ENCODE results near the gene GSTCD. TPM values are rescaled to one million over a fixed set of nuclear protein-coding genes. Genes with fewer than 3 reads are reported as not detected.

GSTCD gene, protein sequence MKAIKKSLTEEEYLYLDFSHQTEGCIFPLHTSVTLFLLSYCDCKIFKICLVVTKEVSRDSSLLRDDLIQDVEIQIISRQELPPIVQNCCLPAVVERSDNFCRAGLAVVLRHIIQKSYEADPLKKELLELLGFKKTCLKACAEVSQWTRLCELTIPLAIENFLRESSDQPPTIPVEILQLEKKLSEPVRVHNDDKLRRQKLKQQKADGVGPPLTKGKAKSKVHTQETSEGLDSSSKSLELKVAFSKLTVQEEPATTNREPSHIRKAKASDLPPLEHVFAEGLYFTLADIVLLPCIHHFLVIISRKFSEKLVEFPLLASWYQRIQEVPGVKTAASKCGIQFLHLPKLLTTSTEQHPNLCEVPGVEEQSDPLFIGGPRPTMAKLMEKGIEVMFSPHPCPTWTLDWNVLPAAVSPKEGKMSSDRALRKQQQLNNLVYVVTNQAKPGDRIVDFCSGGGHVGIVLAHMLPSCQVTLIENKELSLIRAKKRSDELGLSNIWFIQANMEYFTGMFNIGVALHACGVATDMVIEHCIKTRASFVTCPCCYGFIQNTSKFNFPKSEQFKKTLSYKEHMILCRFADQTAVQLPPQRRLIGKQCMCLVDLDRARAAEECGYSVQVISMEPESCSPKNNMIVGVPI
- total RNA-seq, result 10 to 100 TPM in 1 of 2 experiments, 1 to 10 TPM in 1; 9.9 to 13.8 TPM

DNA sequence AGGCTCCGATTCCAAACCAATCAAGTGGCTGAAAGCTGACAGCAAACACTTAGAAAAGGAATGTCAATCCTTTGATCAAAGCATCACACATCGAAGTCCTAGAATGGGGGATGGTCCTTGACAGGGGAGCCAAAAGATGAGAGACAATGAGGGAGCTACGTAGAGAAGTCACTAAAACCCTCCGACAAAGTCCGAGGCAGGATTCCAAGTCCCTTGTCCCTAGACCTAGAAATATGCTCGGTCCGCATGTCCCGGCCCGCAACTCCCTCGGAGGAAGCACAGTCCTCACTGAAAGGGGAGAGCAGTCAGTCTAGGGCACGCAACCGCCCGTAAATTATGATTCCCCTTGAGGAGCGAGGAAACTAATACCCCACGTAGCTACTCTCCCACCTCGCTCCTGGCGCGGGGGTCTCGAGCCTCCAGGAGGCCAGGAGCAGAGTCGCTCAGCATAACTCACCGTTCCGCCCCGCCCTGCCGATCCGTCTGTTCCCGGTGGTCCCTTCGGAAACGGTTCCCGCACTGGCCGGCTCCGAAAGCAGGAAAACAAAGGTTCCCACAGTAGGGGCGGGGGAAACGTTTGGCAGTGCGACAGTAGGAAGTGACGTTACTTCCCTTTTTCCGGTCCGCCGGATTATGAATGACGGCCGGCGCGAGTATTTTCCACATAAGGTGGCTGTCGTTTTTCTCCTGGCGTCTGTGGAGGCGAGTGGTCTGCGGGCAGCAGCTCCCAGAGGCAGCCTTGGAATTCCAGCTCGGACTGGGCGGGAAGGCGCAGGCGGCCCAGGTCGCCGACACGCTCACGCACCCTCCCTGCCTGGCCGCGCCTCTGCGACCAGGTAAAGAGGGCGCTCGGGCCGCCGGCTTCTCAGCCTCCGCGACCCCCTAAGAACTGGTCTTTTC lies at the start of gene GSTCD, which contains the start of gene INTS12:
Gene GSTCD, plus strand, starts transcription at position 604 of the 900 bp plus-strand sequence. CDS start 8,830 bp downstream, outside the sequence.
Gene INTS12, minus strand, starts transcription at position 509 of the 900 bp plus-strand sequence. CDS start 8,684 bp downstream, outside the sequence.
- peak within 1 kb of the TSS; percentile 84 for H3K27ac Mint-ChIP-seq
- H3K27me3 Mint-ChIP-seq, result no peaks in the 10 kb centered on the region
- no peaks in the 10 kb centered on the region for H3K9me3 Mint-ChIP-seq
- peaks cover 29% of the 10 kb centered on the region for H3K4me1 Mint-ChIP-seq
- ChIA-PET POLR2A (interaction anchor here (1.3 to 1.8 kb wide), 3 partner anchors 9 to 235 kb away, joined by 3 to 10 read pairs (median 6); partner anchors contain the start of gene PPA2), CTCF (no interaction called here)
- H3K36me3 Mint-ChIP-seq (ENCODE audit: low read depth), result peaks cover 8% of the 10 kb centered on the region
- peak; percentile 89 for DNase-seq
- peak within 1 kb of the TSS; percentile 99 for H3K4me3 Mint-ChIP-seq

DNA sequence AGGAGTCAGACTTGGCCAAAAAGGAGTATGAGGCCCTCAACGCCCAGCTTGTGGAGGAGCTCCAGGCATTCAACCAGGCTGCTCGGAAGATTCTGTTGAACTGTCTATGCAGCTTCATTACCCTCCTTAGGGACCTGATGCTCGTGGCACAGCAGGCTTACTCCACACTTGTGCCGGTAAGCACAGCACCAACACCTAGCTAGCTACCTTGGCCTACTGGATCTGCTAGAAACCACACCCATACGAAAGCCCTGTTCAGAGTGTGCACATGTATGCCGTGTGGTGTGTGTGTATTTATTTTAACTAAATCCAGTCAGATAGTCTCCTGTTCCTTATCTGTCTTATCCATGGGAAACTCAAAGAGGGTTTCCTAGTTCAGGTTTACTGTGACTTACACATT lies 49.4 kb upstream of the GSTCD start:
- ChIA-PET POLR2A (no interaction called here), CTCF (interaction anchor here (0.6 kb wide), 2 partner anchors 669 to 1388 kb away, joined by 3 to 4 read pairs; no protein-coding TSS in a partner anchor)
- no peaks in the 10 kb centered on the region for H3K9me3 Mint-ChIP-seq

DNA sequence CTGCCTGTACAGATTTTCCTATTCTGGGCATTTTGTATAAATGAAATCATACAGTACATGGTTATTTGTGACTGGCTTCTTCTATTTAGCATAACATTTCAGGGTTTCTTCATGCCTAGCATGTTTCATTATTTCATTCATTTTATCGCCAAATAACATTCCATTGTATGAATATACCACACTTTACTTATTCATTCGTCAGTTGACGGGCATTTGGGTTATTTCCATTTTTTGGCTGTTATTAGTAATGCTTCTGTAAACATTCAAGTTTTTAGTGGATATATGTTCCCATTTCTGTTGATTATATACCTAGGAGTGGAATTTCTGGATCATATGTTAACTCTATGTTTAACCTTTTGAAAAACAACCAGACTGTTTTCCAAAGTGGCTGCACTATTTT lies 47.6 kb upstream of the GSTCD start:
- ChIA-PET CTCF (no interaction called here), POLR2A (no interaction called here)
- no peak for DNase-seq
- no peaks in the 10 kb centered on the region for H3K4me1 Mint-ChIP-seq
- no peak overlapping the region for H3K4me3 Mint-ChIP-seq
- H3K27me3 Mint-ChIP-seq, result peaks cover 15% of the 10 kb centered on the region
- no peak overlapping the region for H3K27ac Mint-ChIP-seq
- H3K9me3 Mint-ChIP-seq, result no peaks in the 10 kb centered on the region
- no peaks in the 10 kb centered on the region for H3K36me3 Mint-ChIP-seq (ENCODE audit: low read depth)

More for the DNA sequence above, 49.4 kb upstream of the GSTCD start:
- Mint-ChIP-seq H3K27ac (no peak overlapping the region), H3K4me1 (no peaks in the 10 kb centered on the region), H3K4me3 (no peak overlapping the region), H3K27me3 (peaks cover 21% of the 10 kb centered on the region), H3K36me3 (ENCODE audit: low read depth) (no peaks in the 10 kb centered on the region)
- no peak for DNase-seq

DNA sequence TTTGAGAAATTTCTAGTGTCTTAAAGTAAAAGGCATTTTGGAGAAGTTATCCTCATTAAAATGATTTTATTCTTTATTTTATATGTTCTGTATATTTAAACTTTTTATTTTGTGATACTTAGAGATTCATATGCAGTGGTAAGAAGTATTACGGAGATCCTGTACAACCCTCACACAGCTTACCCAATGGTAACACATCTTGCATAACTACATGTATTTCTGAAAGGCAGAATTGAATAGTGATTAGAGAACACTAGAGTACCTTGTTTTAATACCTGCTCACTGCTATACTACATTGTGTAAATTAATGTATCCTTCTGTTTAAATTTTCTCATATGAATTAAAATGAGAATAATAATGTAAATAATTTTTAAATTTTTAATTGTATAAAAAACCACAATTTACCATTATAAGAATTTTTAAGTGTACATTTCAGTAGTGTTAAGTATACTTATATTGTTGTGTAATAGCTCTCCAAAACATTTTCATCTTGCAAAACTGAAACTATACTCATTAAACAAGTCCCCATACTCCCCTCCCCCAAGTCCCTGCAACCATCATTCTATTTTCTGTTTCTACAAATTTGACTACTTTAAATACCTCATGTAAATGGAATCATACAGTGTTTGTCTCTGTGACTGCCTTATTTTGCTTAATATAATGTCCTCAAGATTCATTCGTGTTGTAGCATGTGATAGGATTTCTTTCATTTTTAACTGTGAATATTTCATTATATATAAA lies 45.5 kb upstream of the GSTCD start:
- Mint-ChIP-seq H3K4me3 (no peak overlapping the region), H3K9me3 (no peaks in the 10 kb centered on the region), H3K27me3 (peaks cover 9% of the 10 kb centered on the region), H3K27ac (no peak overlapping the region), H3K4me1 (no peaks in the 10 kb centered on the region), H3K36me3 (ENCODE audit: low read depth) (no peaks in the 10 kb centered on the region)
- POLR2A ChIA-PET, result no interaction called here
- DNase-seq, result no peak
- CTCF ChIA-PET, result no interaction called here

DNA sequence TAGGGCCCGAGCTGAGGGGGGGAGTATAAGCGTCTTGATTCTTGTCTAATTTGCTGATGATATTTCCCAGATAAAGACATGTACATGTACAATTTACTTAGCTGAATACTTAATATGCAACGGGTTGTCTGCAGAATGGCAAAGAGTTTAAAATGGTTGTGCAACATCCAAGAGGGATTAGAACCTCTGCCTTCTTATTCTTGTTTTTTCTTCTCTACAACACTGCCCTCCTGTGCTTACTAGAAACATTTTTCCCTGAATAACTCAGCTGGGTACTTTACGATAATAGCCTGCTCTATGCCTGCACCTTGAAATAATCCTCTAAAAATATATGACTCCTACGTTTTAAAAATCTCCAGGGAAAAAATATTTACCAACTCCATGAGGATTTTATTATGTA lies 41.9 kb upstream of the GSTCD start:
- no peaks in the 10 kb centered on the region for H3K36me3 Mint-ChIP-seq (ENCODE audit: low read depth)
- POLR2A ChIA-PET, result no interaction called here

DNA sequence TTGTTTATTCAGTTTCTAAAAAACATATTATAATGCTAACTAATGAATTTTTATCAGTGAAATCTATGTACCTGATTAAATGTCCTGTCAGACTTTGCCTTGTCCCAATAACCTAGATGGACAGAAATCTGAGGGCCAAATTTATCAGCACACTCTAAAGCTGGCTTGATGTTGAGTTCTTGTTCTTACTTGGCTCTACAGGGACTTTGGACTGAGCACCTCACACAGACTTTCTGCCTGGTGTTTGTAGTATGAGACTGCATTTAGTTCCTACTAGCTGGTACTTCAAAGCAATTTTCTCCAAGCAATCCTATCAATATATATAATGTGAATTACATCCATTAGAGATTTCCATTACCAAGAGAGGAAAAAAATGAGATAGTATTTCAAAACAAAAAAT lies 37.9 kb upstream of the GSTCD start:
- POLR2A ChIA-PET, result no interaction called here
- CTCF ChIA-PET, result no interaction called here

More for the DNA sequence above, 41.9 kb upstream of the GSTCD start:
- DNase-seq, result no peak
- Mint-ChIP-seq H3K27ac (no peak overlapping the region), H3K4me1 (no peaks in the 10 kb centered on the region), H3K27me3 (peaks cover 9% of the 10 kb centered on the region), H3K4me3 (no peak overlapping the region), H3K9me3 (no peaks in the 10 kb centered on the region)
- CTCF ChIA-PET, result interaction anchor here (1.0 kb wide), 1 partner anchor 44 kb away, joined by 3 read pairs; no protein-coding TSS in a partner anchor

DNA sequence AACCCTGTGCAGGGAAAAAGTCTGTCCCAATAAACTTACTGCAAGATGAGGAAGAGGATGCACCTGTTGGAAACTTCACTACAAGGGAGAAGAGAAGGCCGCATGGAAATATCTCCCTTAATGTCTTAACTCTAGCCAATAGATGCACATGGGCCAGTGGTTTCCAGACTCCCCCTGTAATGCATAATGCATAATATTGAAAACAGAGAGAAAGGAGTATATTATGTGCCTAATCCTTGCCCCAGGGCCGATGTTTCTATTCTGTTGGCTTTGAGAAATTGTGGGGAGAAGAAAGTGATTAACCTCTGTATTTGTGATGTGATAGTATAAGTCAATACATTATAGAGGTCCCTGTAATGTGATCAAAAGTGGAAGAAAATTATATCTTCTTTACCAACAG lies 37.3 kb upstream of the GSTCD start:
- H3K9me3 Mint-ChIP-seq, result no peaks in the 10 kb centered on the region
- peaks cover 11% of the 10 kb centered on the region for H3K27me3 Mint-ChIP-seq
- ChIA-PET CTCF (no interaction called here), POLR2A (no interaction called here)
- no peak overlapping the region for H3K4me3 Mint-ChIP-seq
- no peaks in the 10 kb centered on the region for H3K4me1 Mint-ChIP-seq
- no peak overlapping the region for H3K27ac Mint-ChIP-seq
- H3K36me3 Mint-ChIP-seq (ENCODE audit: low read depth), result no peaks in the 10 kb centered on the region
- DNase-seq, result no peak

More for the DNA sequence above, 37.9 kb upstream of the GSTCD start:
- H3K27me3 Mint-ChIP-seq, result peaks cover 11% of the 10 kb centered on the region
- H3K9me3 Mint-ChIP-seq, result no peaks in the 10 kb centered on the region
- H3K4me1 Mint-ChIP-seq, result no peaks in the 10 kb centered on the region
- no peak for DNase-seq
- no peak overlapping the region for H3K27ac Mint-ChIP-seq
- no peak overlapping the region for H3K4me3 Mint-ChIP-seq
- H3K36me3 Mint-ChIP-seq (ENCODE audit: low read depth), result no peaks in the 10 kb centered on the region

DNA sequence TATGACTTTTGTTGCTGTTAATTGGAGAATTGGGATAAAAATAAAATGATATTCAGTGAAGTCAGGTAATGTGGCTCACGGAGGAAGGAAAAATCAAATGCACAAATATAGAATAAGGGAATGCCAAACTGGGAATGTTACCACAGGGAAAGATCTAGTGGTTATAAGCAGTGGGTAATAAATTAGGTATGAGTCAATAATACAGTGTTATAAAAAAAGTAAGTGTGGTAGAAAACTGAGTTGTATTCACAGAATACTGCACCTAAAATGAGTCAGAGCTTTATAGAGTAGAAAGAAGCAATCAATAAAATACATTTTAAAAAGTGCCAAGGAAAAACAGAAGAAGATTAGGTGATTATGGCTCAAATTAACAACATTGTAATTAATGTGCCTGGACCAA lies 34.6 kb upstream of the GSTCD start:
- Mint-ChIP-seq H3K36me3 (ENCODE audit: low read depth) (no peaks in the 10 kb centered on the region), H3K27me3 (peaks cover 11% of the 10 kb centered on the region), H3K9me3 (no peaks in the 10 kb centered on the region), H3K4me3 (no peak overlapping the region), H3K4me1 (no peaks in the 10 kb centered on the region), H3K27ac (no peak overlapping the region)
- CTCF ChIA-PET, result no interaction called here
- no peak for DNase-seq
- POLR2A ChIA-PET, result no interaction called here

DNA sequence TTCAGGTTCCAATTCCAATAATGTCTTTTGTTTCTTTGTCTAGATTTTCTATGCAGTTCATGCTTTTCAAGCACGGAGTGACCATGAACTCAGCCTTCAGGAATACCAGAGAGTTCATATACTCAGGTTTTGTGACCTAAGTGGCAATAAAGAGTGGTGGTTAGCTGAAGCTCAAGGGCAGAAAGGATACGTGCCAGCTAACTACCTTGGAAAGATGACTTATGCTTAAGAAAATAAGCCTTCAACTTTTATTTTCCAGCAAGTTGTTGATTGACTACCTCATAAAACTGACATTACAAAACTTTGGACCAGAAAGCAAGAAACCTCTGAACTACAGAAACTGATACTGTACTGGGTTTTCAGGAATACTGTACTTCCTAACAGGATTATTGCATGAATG lies 30.9 kb upstream of the GSTCD start:
- Mint-ChIP-seq H3K9me3 (no peaks in the 10 kb centered on the region), H3K4me3 (no peak overlapping the region), H3K4me1 (no peaks in the 10 kb centered on the region), H3K27me3 (peaks cover 3% of the 10 kb centered on the region), H3K36me3 (ENCODE audit: low read depth) (peaks cover 13% of the 10 kb centered on the region), H3K27ac (no peak overlapping the region)
- DNase-seq, result no peak
- POLR2A ChIA-PET, result no interaction called here
- CTCF ChIA-PET, result no interaction called here

DNA sequence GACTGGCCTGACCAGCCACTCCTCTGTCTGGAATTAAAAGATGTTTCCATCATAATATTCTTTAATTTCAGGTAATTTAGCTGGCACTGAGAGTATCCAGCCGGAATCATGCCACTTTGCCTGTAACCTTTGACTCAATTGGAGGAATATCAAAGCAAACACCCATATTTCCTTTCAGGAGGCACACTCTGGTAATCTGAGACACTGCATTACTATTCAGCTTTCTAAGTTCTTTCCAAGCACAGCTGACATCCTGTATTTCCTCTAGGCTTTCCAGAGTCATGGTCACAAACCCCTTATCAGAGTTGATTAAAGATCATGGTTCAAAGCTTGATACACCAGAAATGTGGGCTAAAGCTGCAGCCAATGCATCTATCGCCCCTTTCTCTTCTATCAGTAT lies 29.4 kb upstream of the GSTCD start:
- Mint-ChIP-seq H3K27ac (no peak overlapping the region), H3K36me3 (ENCODE audit: low read depth) (peaks cover 16% of the 10 kb centered on the region), H3K4me1 (no peaks in the 10 kb centered on the region), H3K9me3 (no peaks in the 10 kb centered on the region), H3K27me3 (no peaks in the 10 kb centered on the region), H3K4me3 (no peak overlapping the region)
- ChIA-PET POLR2A (no interaction called here), CTCF (no interaction called here)
- DNase-seq, result no peak

DNA sequence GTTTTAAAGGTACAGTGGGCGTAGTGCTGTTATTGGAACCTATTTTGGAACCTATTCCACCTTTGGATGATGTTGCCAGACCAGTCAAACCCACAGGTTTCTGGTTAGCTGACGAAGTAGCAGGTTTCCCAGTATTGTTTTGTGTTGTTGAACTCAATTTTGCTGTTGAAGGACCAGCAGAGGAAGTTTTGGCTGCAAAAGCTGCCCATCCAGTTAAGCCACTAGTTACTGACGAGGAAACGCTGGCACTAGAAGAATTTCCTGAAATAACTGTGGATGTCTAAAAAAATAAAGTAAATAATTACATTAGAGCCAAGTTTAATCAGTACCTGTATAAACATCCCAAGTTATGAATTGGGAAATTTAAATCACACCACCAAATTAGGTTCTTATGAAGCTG lies 25.5 kb upstream of the GSTCD start:
- Mint-ChIP-seq H3K27ac (no peak overlapping the region), H3K4me1 (no peaks in the 10 kb centered on the region), H3K27me3 (no peaks in the 10 kb centered on the region), H3K9me3 (no peaks in the 10 kb centered on the region), H3K4me3 (no peak overlapping the region), H3K36me3 (ENCODE audit: low read depth) (peaks cover 26% of the 10 kb centered on the region)
- POLR2A ChIA-PET, result no interaction called here
- no peak for DNase-seq
- CTCF ChIA-PET, result no interaction called here

DNA sequence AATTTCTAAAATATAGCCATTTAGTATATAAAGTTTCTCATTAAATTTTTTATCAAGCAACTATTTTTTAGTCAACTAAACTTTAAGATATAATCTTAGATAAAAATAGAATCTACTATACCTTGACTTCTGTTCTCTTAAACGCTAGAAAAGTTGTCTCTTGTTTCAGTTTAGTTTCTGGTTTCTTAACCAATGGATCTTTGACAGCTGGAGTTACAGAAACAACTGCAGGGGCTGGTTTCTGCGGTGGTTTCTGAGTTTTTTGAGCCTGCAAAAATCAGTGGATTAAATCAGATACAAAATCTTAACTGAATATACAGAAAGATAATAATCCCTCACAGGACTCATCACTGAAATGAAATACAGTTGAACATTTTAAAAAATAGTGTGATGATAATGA lies 22.0 kb upstream of the GSTCD start:
- no peak overlapping the region for H3K27ac Mint-ChIP-seq
- POLR2A ChIA-PET, result no interaction called here
- no peaks in the 10 kb centered on the region for H3K4me1 Mint-ChIP-seq

More for the DNA sequence above, 22.0 kb upstream of the GSTCD start:
- Mint-ChIP-seq H3K4me3 (no peak overlapping the region), H3K9me3 (no peaks in the 10 kb centered on the region), H3K27me3 (no peaks in the 10 kb centered on the region), H3K36me3 (ENCODE audit: low read depth) (peaks cover 39% of the 10 kb centered on the region)
- no peak for DNase-seq
- CTCF ChIA-PET, result no interaction called here
